ENCODE results near the gene OPCML. TPM values are rescaled to one million over a fixed set of nuclear protein-coding genes. Genes with fewer than 3 reads are reported as not detected.

OPCML gene
- total RNA-seq, 1 experiment from 2014 or later: 0.94 TPM

DNA sequence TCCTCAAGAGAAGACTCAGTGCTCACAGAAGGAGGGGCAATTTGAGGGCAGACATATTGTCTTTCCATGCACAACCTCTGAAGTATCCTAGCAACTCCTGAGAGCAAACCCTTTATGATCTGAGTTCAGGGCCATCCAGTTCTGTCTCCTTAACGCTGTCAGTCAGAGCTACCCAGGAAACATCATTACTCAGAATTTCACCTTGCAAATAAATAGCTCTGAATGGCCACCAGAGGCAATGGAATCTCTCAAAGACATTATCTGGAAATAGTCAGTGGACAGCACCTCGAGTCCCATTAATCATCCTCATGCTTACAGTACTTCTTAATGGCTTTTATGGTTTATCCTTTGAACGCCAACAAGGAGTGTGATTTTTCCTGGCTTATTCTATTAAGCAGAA is 656.1 kb downstream of the OPCML start:
- Histone ChIP-seq H3K4me1 (ENCODE audit: insufficient read depth, low read length) (no peaks in the 10 kb centered on the region; the same call in 1 of the 2 replicates), H2BK12ac (ENCODE audit: insufficient read length, low read depth, low read length) (no peak overlapping the region), H3K18ac (ENCODE audit: insufficient read length, low read depth, low read length) (no peak overlapping the region), H2BK20ac (ENCODE audit: low read depth, low read length, poor library complexity, severe bottlenecking) (no peak overlapping the region), H3K14ac (ENCODE audit: insufficient read depth, low read length) (no peak overlapping the region), H3K79me2 (ENCODE audit: insufficient read depth, low read length) (no peaks in the 10 kb centered on the region), H4K20me1 (ENCODE audit: control insufficient read depth, insufficient read depth, insufficient read length) (no peaks in the 10 kb centered on the region), H4K8ac (replicated peaks; ENCODE audit: insufficient read length, low read depth, low read length) (no peak overlapping the region), H3K23ac (ENCODE audit: insufficient read length, low read depth, low read length) (no peak overlapping the region), H2AFZ (ENCODE audit: low read length) (no peak overlapping the region), H2BK5ac (ENCODE audit: insufficient read length, low read length) (no peak overlapping the region), H4K91ac (ENCODE audit: insufficient read length, low read depth, low read length) (no peak overlapping the region), H3K9me3 (ENCODE audit: control insufficient read depth, low read depth, low read length) (no peaks in the 10 kb centered on the region), H3K56ac (ENCODE audit: insufficient read length, low read depth, low read length) (no peak overlapping the region), H3K23me2 (ENCODE audit: insufficient read length, low read depth, low read length, poor library complexity, severe bottlenecking) (no peaks in the 10 kb centered on the region), H2AK5ac (ENCODE audit: insufficient read length, low read length) (no peak overlapping the region), H3K27ac (ENCODE audit: insufficient read length, low read depth, low read length) (no peak overlapping the region), H3K9ac (ENCODE audit: extremely low read depth, insufficient read length, low read length) (no peak overlapping the region), H3K4ac (ENCODE audit: low read depth, low read length) (no peak overlapping the region), H3K4me2 (ENCODE audit: insufficient read depth, insufficient read length, low read length) (no peak overlapping the region), H3K27me3 (ENCODE audit: insufficient read depth, low read length) (no peaks in the 10 kb centered on the region), H3K79me1 (ENCODE audit: insufficient read depth, low read depth, low read length, poor library complexity, severe bottlenecking) (no peaks in the 10 kb centered on the region), H2BK120ac (ENCODE audit: low read depth, low read length, poor library complexity, severe bottlenecking) (no peak overlapping the region), H4K5ac (ENCODE audit: insufficient read length, low read depth, low read length) (no peak overlapping the region), H3T11ph (ENCODE audit: low read length) (no peak overlapping the region), H2BK15ac (ENCODE audit: low read depth, low read length) (no peak overlapping the region)
- no CpG with 5 or more reads among the region's 3 CpGs for WGBS (ENCODE audit: extremely low coverage, insufficient read length, low lambda C conversion rate)
- peaks cover 0 to 6% (median 0%) of the 10 kb centered on the region in 3 experiments; a peak in 1 of 7 replicates for H3K36me3 Mint-ChIP-seq (ENCODE audit: insufficient read depth in 1 of 3, low read depth in 3 of 3)
- no peak overlapping the region for H3K27ac Mint-ChIP-seq
- no peak overlapping the region for H3K4me3 Mint-ChIP-seq
- peaks cover 9 to 11% of the 10 kb centered on the region in 2 experiments for H3K4me1 Mint-ChIP-seq
- H3K9me3 Mint-ChIP-seq: no peaks in the 10 kb centered on the region; a peak in 1 of 5 replicates
- TF ChIP-seq, protein P1, sequence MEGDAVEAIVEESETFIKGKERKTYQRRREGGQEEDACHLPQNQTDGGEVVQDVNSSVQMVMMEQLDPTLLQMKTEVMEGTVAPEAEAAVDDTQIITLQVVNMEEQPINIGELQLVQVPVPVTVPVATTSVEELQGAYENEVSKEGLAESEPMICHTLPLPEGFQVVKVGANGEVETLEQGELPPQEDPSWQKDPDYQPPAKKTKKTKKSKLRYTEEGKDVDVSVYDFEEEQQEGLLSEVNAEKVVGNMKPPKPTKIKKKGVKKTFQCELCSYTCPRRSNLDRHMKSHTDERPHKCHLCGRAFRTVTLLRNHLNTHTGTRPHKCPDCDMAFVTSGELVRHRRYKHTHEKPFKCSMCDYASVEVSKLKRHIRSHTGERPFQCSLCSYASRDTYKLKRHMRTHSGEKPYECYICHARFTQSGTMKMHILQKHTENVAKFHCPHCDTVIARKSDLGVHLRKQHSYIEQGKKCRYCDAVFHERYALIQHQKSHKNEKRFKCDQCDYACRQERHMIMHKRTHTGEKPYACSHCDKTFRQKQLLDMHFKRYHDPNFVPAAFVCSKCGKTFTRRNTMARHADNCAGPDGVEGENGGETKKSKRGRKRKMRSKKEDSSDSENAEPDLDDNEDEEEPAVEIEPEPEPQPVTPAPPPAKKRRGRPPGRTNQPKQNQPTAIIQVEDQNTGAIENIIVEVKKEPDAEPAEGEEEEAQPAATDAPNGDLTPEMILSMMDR (conservative IDR thresholded peaks at IDR 0.05): no peak; the same call in 2 of the 3 replicates
- H3K27me3 Mint-ChIP-seq (ENCODE audit: low read depth): no peaks in the 10 kb centered on the region; the same call in 1 of the 2 replicates
- DNase-seq: no peak

Data from H9 (cell line).